NT2/D1 (cell line): ENCODE results near the gene ANKRD50.
A peak's percentile ranks its signal among the peaks of the same experiment; 100 is the strongest.

Experiments
- DNase-seq: peaks from one replicate; pipeline ENCODE4 v3.0.0-alpha.2; 2011; ENCODE audit warnings: low read depth, low spot score
- H3K27me3 ChIP-seq: 2 replicates; pipeline ENCODE4 v1.6.0; 2011; ENCODE audit warnings: mild to moderate bottlenecking; ENCODE audit not compliant: insufficient read length, insufficient read depth
- H3K36me3 ChIP-seq: 2 replicates; pipeline ENCODE4 v1.6.1; 2011; ENCODE audit warnings: mild to moderate bottlenecking, low read length, mixed read lengths; ENCODE audit not compliant: insufficient read depth, insufficient read length
- H3K4me1 ChIP-seq: 2 replicates; pipeline ENCODE4 v1.5.1; 2011; ENCODE audit not compliant: insufficient read depth, insufficient read length
- H3K4me3 ChIP-seq: 2 replicates; pipeline ENCODE4 v1.5.1; 2011; ENCODE audit warnings: low read depth; ENCODE audit not compliant: insufficient read length
- H3K9ac ChIP-seq: 2 replicates; pipeline ENCODE4 v1.6.0; 2011; ENCODE audit warnings: low read depth; ENCODE audit not compliant: insufficient read length
- H3K9me3 ChIP-seq: 2 replicates; pipeline ENCODE4 v1.5.1; 2011; ENCODE audit warnings: mild to moderate bottlenecking, low read length; ENCODE audit not compliant: insufficient read depth
- SUZ12 ChIP-seq: IDR thresholded peaks from 2 replicates; pipeline ENCODE4 v1.6.1; 2011; ENCODE audit not compliant: insufficient read length, insufficient read depth; ENCODE audit errors: extremely low read depth
- YY1 ChIP-seq: IDR thresholded peaks from 2 replicates; pipeline ENCODE4 v1.6.1; 2011; ENCODE audit not compliant: insufficient read length, insufficient read depth
- ZNF274 ChIP-seq: IDR thresholded peaks from 2 replicates; pipeline ENCODE4 v1.6.1; 2011; ENCODE audit warnings: mild to moderate bottlenecking, low read depth, low read length

Gene ANKRD50

GRCh38 chr4:124717101-124717500 lies 4.6 kb upstream of the ANKRD50 start:
- H3K9me3 ChIP-seq: no peaks in the 10 kb centered on the region
- H3K4me3 ChIP-seq: no peak overlapping the region
- no peak for TF ChIP-seq ZNF274
- no peak for TF ChIP-seq YY1
- no peak for TF ChIP-seq SUZ12
- no peaks in the 10 kb centered on the region for H3K4me1 ChIP-seq
- H3K27me3 ChIP-seq: no peaks in the 10 kb centered on the region
- H3K36me3 ChIP-seq: no peaks in the 10 kb centered on the region
- no peak overlapping the region for H3K9ac ChIP-seq
- DNase-seq: no peak

- Histone ChIP-seq H3K9me3 (no peaks in the 10 kb centered on the region), H3K4me3 (peak overlapping the region; percentile 51), H3K4me1 (no peaks in the 10 kb centered on the region), H3K36me3 (peaks cover 8% of the 10 kb centered on the region), H3K9ac (peak overlapping the region; percentile 68), H3K27me3 (no peaks in the 10 kb centered on the region)
- no peak for TF ChIP-seq YY1
- TF ChIP-seq ZNF274: no peak
- TF ChIP-seq SUZ12: no peak
- peak; percentile 36 for DNase-seq
Observed at GRCh38 chr4:124713185-124713592, 657 bp upstream of the ANKRD50 start.

GRCh38 chr4:124711471-124712371 lies 811 bp downstream of the ANKRD50 start:
- TF ChIP-seq ZNF274 (no peak), YY1 (no peak), SUZ12 (no peak)
- Histone ChIP-seq H3K4me3 (peak overlapping the region; percentile 72), H3K27me3 (no peaks in the 10 kb centered on the region), H3K9me3 (no peaks in the 10 kb centered on the region), H3K4me1 (no peaks in the 10 kb centered on the region), H3K9ac (peak overlapping the region; percentile 93), H3K36me3 (peaks cover 18% of the 10 kb centered on the region)
- DNase-seq: peak; percentile 35

GRCh38 chr4:124710911-124711310 lies 1.6 kb downstream of the ANKRD50 start:
- DNase-seq: no peak
- peak overlapping the region; percentile 72 for H3K4me3 ChIP-seq
- no peaks in the 10 kb centered on the region for H3K4me1 ChIP-seq
- no peak for TF ChIP-seq SUZ12
- TF ChIP-seq YY1: no peak
- no peaks in the 10 kb centered on the region for H3K27me3 ChIP-seq
- peaks cover 18% of the 10 kb centered on the region for H3K36me3 ChIP-seq
- H3K9ac ChIP-seq: peak overlapping the region; percentile 93
- H3K9me3 ChIP-seq: no peaks in the 10 kb centered on the region

GRCh38 chr4:124710015-124710741 lies 2.4 kb downstream of the ANKRD50 start:
- no peak for DNase-seq
- peaks cover 22% of the 10 kb centered on the region for H3K36me3 ChIP-seq
- H3K27me3 ChIP-seq: no peaks in the 10 kb centered on the region
- no peaks in the 10 kb centered on the region for H3K4me1 ChIP-seq
- no peak overlapping the region for H3K4me3 ChIP-seq
- no peak overlapping the region for H3K9ac ChIP-seq
- TF ChIP-seq ZNF274: no peak
- TF ChIP-seq YY1: no peak
- no peak for TF ChIP-seq SUZ12
- H3K9me3 ChIP-seq: no peaks in the 10 kb centered on the region

GRCh38 chr4:124708517-124709300 lies 3.8 kb downstream of the ANKRD50 start:
- Histone ChIP-seq H3K27me3 (no peaks in the 10 kb centered on the region), H3K4me3 (no peak overlapping the region), H3K9ac (no peak overlapping the region), H3K4me1 (no peaks in the 10 kb centered on the region), H3K9me3 (no peaks in the 10 kb centered on the region), H3K36me3 (peaks cover 28% of the 10 kb centered on the region)
- DNase-seq: no peak
- TF ChIP-seq ZNF274 (no peak), YY1 (no peak), SUZ12 (no peak)

- H3K9ac ChIP-seq: no peak overlapping the region
- TF ChIP-seq ZNF274: no peak
- TF ChIP-seq YY1: no peak
- no peak for TF ChIP-seq SUZ12
- H3K9me3 ChIP-seq: no peaks in the 10 kb centered on the region
- no peak overlapping the region for H3K4me3 ChIP-seq
- no peaks in the 10 kb centered on the region for H3K27me3 ChIP-seq
- H3K4me1 ChIP-seq: no peaks in the 10 kb centered on the region
- no peak for DNase-seq
- peaks cover 40% of the 10 kb centered on the region for H3K36me3 ChIP-seq
Observed at GRCh38 chr4:124705393-124705792, 7.1 kb downstream of the ANKRD50 start.
